ENCODE data around the gene LHFPL6.

DNA sequence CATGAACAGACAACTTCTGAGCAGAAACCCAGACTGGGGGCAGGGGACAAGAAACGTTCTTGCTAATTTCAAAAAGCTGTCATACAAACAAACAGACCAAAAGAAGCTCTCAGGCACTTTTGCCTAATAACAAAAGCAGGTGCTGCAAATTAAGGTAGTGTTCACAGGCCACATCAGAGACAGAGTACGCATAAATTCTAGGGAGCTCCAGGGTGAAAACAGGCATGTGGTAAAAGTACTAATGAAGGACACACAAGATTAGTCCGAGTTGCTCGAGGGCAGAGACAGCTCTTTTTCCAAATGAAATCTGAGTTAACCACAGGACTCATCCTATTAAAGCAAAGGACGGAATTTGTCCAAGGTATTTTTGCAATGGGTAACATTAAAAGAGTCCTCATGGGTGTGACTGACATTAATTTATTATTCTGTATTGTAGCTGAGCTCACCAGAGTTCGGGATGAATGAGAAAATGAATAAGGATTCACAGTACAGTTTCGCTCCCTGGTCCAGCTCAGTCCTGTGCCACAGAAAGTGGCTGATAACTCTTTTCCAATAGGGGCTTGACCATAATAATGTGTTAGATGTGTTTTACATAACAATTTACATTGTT lies 197.3 kb downstream of the LHFPL6 start:
- TF ChIP-seq, protein P1, sequence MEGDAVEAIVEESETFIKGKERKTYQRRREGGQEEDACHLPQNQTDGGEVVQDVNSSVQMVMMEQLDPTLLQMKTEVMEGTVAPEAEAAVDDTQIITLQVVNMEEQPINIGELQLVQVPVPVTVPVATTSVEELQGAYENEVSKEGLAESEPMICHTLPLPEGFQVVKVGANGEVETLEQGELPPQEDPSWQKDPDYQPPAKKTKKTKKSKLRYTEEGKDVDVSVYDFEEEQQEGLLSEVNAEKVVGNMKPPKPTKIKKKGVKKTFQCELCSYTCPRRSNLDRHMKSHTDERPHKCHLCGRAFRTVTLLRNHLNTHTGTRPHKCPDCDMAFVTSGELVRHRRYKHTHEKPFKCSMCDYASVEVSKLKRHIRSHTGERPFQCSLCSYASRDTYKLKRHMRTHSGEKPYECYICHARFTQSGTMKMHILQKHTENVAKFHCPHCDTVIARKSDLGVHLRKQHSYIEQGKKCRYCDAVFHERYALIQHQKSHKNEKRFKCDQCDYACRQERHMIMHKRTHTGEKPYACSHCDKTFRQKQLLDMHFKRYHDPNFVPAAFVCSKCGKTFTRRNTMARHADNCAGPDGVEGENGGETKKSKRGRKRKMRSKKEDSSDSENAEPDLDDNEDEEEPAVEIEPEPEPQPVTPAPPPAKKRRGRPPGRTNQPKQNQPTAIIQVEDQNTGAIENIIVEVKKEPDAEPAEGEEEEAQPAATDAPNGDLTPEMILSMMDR (IDR thresholded peaks at IDR 0.05; ENCODE audit: poor library complexity) = no peak
- TF ChIP-seq EZH2 (IDR thresholded peaks at IDR 0.05; ENCODE audit: borderline replicate concordance) = no peak

Data from hepatocyte (in vitro differentiated cells).